ENCODE measurements around the gene JAG2. TPM values are rescaled to one million over a fixed set of nuclear protein-coding genes. Genes with fewer than 3 reads are reported as not detected.

JAG2 gene
- total RNA-seq, 1 experiment from 2014 or later, result 85.9 TPM

DNA sequence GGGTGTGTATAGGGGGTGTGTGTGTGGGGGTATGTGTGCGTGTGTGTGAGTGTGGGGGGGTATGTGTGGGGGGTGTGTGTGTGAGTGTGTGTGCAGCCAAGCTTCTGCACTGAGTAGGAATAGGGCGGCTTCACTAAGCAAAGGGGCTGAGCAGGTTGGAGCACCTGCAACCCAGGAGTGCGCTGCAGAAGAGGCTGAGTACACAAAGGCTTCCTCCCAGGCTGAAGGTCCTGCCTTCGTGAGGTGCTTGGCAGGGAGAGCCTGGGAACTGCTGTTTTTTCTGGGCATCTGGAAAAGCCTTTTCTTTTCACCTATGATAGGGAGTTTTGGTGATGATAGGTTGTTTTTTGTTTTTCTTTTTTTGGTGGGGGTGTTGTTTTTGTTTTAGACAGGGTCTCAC lies 18.5 kb upstream of the JAG2 start:
- H3K9me3 ChIP-seq (ENCODE audit: control insufficient read depth in 1 of 2, insufficient read depth in 1 of 2, low read depth in 1 of 2, low read length in 2 of 2), result peaks cover 4 to 11% of the 10 kb centered on the region in 2 experiments; a peak in 2 of 4 replicates
- H3K27ac ChIP-seq (ENCODE audit: low read depth, low read length), result no peak overlapping the region
- H3K79me2 ChIP-seq (ENCODE audit: insufficient read depth, low read length), result no peaks in the 10 kb centered on the region
- H2AFZ ChIP-seq (ENCODE audit: low read depth, low read length, poor library complexity, severe bottlenecking), result no peak overlapping the region
- no peak overlapping the region for H3K9ac ChIP-seq (ENCODE audit: low read length)
- H4K20me1 ChIP-seq (ENCODE audit: insufficient read depth), result no peaks in the 10 kb centered on the region
- no peak overlapping the region for H3K4me3 ChIP-seq (replicated peaks in 1 of 2; ENCODE audit: low read depth in 1 of 2, low read length in 2 of 2)
- H3K9me2 ChIP-seq (ENCODE audit: insufficient read depth), result no peaks in the 10 kb centered on the region
- intact Hi-C loops (cut with micrococcal nuclease), result no loop called here
- TF ChIP-seq ELF1 (IDR thresholded peaks at IDR 0.05; ENCODE audit: borderline replicate concordance, low read depth), result no peak
- no peak for TF ChIP-seq SP1 (IDR thresholded peaks at IDR 0.05; ENCODE audit: low read depth)
- TF ChIP-seq EZH2 (IDR thresholded peaks at IDR 0.05), result no peak
- TF ChIP-seq CBX3 (IDR thresholded peaks at IDR 0.05; ENCODE audit: low read depth), result no peak
- TF ChIP-seq CEBPB (IDR thresholded peaks at IDR 0.05; ENCODE audit: low read depth), result no peak
- TF ChIP-seq, protein P1, sequence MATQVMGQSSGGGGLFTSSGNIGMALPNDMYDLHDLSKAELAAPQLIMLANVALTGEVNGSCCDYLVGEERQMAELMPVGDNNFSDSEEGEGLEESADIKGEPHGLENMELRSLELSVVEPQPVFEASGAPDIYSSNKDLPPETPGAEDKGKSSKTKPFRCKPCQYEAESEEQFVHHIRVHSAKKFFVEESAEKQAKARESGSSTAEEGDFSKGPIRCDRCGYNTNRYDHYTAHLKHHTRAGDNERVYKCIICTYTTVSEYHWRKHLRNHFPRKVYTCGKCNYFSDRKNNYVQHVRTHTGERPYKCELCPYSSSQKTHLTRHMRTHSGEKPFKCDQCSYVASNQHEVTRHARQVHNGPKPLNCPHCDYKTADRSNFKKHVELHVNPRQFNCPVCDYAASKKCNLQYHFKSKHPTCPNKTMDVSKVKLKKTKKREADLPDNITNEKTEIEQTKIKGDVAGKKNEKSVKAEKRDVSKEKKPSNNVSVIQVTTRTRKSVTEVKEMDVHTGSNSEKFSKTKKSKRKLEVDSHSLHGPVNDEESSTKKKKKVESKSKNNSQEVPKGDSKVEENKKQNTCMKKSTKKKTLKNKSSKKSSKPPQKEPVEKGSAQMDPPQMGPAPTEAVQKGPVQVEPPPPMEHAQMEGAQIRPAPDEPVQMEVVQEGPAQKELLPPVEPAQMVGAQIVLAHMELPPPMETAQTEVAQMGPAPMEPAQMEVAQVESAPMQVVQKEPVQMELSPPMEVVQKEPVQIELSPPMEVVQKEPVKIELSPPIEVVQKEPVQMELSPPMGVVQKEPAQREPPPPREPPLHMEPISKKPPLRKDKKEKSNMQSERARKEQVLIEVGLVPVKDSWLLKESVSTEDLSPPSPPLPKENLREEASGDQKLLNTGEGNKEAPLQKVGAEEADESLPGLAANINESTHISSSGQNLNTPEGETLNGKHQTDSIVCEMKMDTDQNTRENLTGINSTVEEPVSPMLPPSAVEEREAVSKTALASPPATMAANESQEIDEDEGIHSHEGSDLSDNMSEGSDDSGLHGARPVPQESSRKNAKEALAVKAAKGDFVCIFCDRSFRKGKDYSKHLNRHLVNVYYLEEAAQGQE (IDR thresholded peaks at IDR 0.05; ENCODE audit: low read depth), result no peak
- TF ChIP-seq, protein P2, sequence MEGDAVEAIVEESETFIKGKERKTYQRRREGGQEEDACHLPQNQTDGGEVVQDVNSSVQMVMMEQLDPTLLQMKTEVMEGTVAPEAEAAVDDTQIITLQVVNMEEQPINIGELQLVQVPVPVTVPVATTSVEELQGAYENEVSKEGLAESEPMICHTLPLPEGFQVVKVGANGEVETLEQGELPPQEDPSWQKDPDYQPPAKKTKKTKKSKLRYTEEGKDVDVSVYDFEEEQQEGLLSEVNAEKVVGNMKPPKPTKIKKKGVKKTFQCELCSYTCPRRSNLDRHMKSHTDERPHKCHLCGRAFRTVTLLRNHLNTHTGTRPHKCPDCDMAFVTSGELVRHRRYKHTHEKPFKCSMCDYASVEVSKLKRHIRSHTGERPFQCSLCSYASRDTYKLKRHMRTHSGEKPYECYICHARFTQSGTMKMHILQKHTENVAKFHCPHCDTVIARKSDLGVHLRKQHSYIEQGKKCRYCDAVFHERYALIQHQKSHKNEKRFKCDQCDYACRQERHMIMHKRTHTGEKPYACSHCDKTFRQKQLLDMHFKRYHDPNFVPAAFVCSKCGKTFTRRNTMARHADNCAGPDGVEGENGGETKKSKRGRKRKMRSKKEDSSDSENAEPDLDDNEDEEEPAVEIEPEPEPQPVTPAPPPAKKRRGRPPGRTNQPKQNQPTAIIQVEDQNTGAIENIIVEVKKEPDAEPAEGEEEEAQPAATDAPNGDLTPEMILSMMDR (IDR thresholded peaks at IDR 0.05 in 2 of 3, conservative IDR thresholded peaks at IDR 0.05 in 1 of 3; ENCODE audit: borderline replicate concordance in 1 of 3, insufficient read depth in 1 of 3, low read depth in 2 of 3, low read length in 2 of 3), result no peak
- TF ChIP-seq, protein P3, sequence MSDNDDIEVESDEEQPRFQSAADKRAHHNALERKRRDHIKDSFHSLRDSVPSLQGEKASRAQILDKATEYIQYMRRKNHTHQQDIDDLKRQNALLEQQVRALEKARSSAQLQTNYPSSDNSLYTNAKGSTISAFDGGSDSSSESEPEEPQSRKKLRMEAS (IDR thresholded peaks at IDR 0.05), result no peak
- no peak for TF ChIP-seq TCF7L2 (IDR thresholded peaks at IDR 0.05; ENCODE audit: borderline replicate concordance, extremely low read depth, insufficient read depth, insufficient read length)
- no peak for TF ChIP-seq POLR2AphosphoS5 (IDR thresholded peaks at IDR 0.05; ENCODE audit: low read depth, low read length)
- TF ChIP-seq ZFX (IDR thresholded peaks at IDR 0.05), result no peak
- TF ChIP-seq YY1 (IDR thresholded peaks at IDR 0.05; ENCODE audit: extremely low read depth, insufficient replicate concordance, low read depth, low read length), result no peak
- no peak for TF ChIP-seq EGR1 (IDR thresholded peaks at IDR 0.05; ENCODE audit: low read depth)
- TF ChIP-seq RAD21 (IDR thresholded peaks at IDR 0.05; ENCODE audit: low read depth), result no peak
- RAD21 ChIA-PET (ENCODE audit: low non-redundant PET in 1 of 2, low total read pairs in 2 of 2, uncharacterized antibody in 2 of 2, unreplicated experiment in 2 of 2), result no interaction called here
- no peaks in the 10 kb centered on the region for H3K36me3 ChIP-seq (ENCODE audit: control insufficient read depth in 1 of 2, insufficient read depth in 2 of 2, low read length in 2 of 2)
- DNase-seq (ENCODE audit: low read depth, low spot score), result no peak
- ATAC-seq, result no peak
- CTCF ChIA-PET, result no interaction called here
- no peaks in the 10 kb centered on the region for H3K27me3 ChIP-seq (ENCODE audit: insufficient read depth, low read length)
- no peak overlapping the region for H3K4me2 ChIP-seq (ENCODE audit: low read length)
- H3K4me1 ChIP-seq (ENCODE audit: control insufficient read depth in 1 of 2, insufficient read depth in 2 of 2, low read length in 2 of 2), result no peaks in the 10 kb centered on the region; a peak in 1 of 4 replicates
- POLR2A ChIA-PET, result no interaction called here
- BruUV-seq (replicated peaks), result no TSS peak
